Lower leg skin (tissue), 3 donors: ENCODE data around the gene POLR3GL.

ENCODE experiments used
- CTCF ChIP-seq, 3 donors: fragments of 450-650 bp; IDR thresholded peaks; one replicate each; pipeline ENCODE4 v1.5.1; 2016; ENCODE audit warnings: antibody characterized with exemption in 3 of 3, mild to moderate bottlenecking in 3 of 3, moderate library complexity in 2 of 3
- POLR2A ChIP-seq, 2 donors: fragments of 450-650 bp; IDR thresholded peaks; one replicate each; pipeline ENCODE4 v1.6.1; 2016 to 2017; ENCODE audit warnings: antibody characterized with exemption in 2 of 2, mild to moderate bottlenecking in 1 of 2, moderate library complexity in 1 of 2

- no peak for TF ChIP-seq CTCF (IDR thresholded peaks at IDR 0.05)
- TF ChIP-seq POLR2A (IDR thresholded peaks at IDR 0.05), result no peak
Observed at GRCh38 chr1:145962157-145963102, 2.1 kb upstream of the POLR3GL start.
